Endodermal cell (in vitro differentiated cells): ENCODE measurements around the gene RAPGEF1. TPM values are rescaled to one million over a fixed set of nuclear protein-coding genes. Genes with fewer than 3 reads are reported as not detected.

Source experiments
- DNase-seq: peaks from one replicate; pipeline ENCODE4 v3.0.0-alpha.2; 2017
- H3K27ac ChIP-seq: 2 replicates; pipeline ENCODE4 v1.5.1; 2013; ENCODE audit warnings: mild to moderate bottlenecking, low read depth, low read length, moderate library complexity
- H3K27me3 ChIP-seq: 2 replicates; pipeline ENCODE4 v1.6.1; 2013; ENCODE audit warnings: mild to moderate bottlenecking, low read length, moderate library complexity; ENCODE audit not compliant: insufficient read depth, control insufficient read depth, poor library complexity, severe bottlenecking
- H3K36me3 ChIP-seq: 2 replicates; pipeline ENCODE4 v1.7.0; 2013; ENCODE audit warnings: mild to moderate bottlenecking, low read length, moderate library complexity; ENCODE audit not compliant: control insufficient read depth, insufficient read depth
- H3K4me1 ChIP-seq: one replicate; pipeline ENCODE4 v1.7.0; 2013; ENCODE audit warnings: low read length; ENCODE audit not compliant: control insufficient read depth, insufficient read depth
- H3K4me3 ChIP-seq: 2 replicates; pipeline ENCODE4 v1.5.1; 2013; ENCODE audit warnings: mild to moderate bottlenecking, low read length, moderate library complexity
- H3K9ac ChIP-seq: 2 replicates; pipeline ENCODE4 v1.6.1; 2013; ENCODE audit warnings: mild to moderate bottlenecking, low read length, moderate library complexity; ENCODE audit not compliant: poor library complexity, severe bottlenecking; ENCODE audit errors: extremely low read depth
- H3K9me3 ChIP-seq: 2 replicates; pipeline ENCODE4 v1.6.1; 2013; ENCODE audit warnings: mild to moderate bottlenecking, low read length, moderate library complexity; ENCODE audit not compliant: control insufficient read depth
- H3K27ac Mint-ChIP-seq: 2 replicates; pipeline ENCODE4 v1.8.0; 2020; ENCODE audit warnings: mixed read lengths
- H3K27me3 Mint-ChIP-seq: 2 replicates; pipeline ENCODE4 v1.8.0; 2021; ENCODE audit warnings: mild to moderate bottlenecking, mixed read lengths; ENCODE audit not compliant: insufficient read depth
- H3K36me3 Mint-ChIP-seq: 2 replicates; pipeline ENCODE4 v1.8.0; 2020; ENCODE audit warnings: low read depth, mixed read lengths
- H3K4me1 Mint-ChIP-seq: 2 replicates; pipeline ENCODE4 v1.8.0; 2020; ENCODE audit warnings: mixed read lengths
- H3K4me3 Mint-ChIP-seq: 2 replicates; pipeline ENCODE4 v1.8.0; 2020; ENCODE audit warnings: mild to moderate bottlenecking, moderate library complexity, mixed read lengths
- H3K9me3 Mint-ChIP-seq: 2 replicates; pipeline ENCODE4 v1.8.0; 2020; ENCODE audit warnings: mild to moderate bottlenecking, mixed read lengths
- WGBS, 2 experiments: methylation state at CpG; one replicate each; pipeline versions ENCODE4 v1.1.5 to v1.1.7; 2013; ENCODE audit warnings: missing lambda C conversion rate in 2 of 2, mixed read lengths in 1 of 2; ENCODE audit not compliant: insufficient coverage in 1 of 2, insufficient read length in 1 of 2; 5-methylcytosine and 5-hydroxymethylcytosine counted together
- total RNA-seq, 2 donors: library from RNA; stranded (reverse); fragmentation: NEBNext Ultra II Directional in 1 of 2; extraction: Animal tissue kit (Norgen Biotek cat#: 25700) in 1 of 2; gene quantifications; 2 replicates in 1 of 2; 3 replicates in 1 of 2; pipeline ENCODE4 v1.2.1, GENCODE V29; 2021
- TF ChIP-seq, protein P1 (sequence below): fragments of 200-600 bp; sonication (generic); conservative IDR thresholded peaks from 2 replicates; pipeline ENCODE4 v1.5.0; 2021; ENCODE audit warnings: antibody characterized with exemption, mild to moderate bottlenecking

Gene RAPGEF1
- total RNA-seq, 2 donors from 2014 or later, result 63.4 to 85.5 TPM

DNA sequence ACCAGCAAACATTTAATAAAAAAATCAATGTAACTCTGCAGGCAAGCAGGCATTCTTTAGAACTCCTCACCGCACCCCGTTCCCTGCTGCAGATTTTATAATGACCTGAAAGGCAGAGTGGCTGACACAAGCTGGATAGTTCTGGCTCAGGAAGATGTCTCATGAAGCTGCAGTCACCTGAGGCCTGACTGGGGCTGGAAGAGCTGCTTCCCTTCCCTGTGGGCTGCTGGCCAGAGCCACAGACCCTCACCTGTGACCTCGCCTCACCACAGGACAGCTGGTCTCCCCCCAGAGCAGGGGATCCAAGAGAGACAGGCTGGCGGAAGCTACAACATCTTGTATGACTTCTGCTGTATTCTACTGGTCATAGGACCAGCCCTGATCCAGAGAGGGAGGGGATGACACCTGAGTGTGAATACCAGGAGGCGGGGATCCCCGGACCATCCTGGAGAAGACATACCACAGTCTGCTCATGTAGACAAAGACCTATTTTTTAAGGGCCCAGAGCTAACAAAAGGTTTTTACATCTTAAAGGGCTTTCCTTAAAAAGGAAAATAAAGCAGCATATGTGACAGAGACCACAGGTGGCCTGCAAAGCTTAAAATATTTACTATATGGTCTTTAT lies 43.9 kb downstream of the RAPGEF1 start:
- TF ChIP-seq, protein P1, sequence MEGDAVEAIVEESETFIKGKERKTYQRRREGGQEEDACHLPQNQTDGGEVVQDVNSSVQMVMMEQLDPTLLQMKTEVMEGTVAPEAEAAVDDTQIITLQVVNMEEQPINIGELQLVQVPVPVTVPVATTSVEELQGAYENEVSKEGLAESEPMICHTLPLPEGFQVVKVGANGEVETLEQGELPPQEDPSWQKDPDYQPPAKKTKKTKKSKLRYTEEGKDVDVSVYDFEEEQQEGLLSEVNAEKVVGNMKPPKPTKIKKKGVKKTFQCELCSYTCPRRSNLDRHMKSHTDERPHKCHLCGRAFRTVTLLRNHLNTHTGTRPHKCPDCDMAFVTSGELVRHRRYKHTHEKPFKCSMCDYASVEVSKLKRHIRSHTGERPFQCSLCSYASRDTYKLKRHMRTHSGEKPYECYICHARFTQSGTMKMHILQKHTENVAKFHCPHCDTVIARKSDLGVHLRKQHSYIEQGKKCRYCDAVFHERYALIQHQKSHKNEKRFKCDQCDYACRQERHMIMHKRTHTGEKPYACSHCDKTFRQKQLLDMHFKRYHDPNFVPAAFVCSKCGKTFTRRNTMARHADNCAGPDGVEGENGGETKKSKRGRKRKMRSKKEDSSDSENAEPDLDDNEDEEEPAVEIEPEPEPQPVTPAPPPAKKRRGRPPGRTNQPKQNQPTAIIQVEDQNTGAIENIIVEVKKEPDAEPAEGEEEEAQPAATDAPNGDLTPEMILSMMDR, result no peak
- no peak overlapping the region for H3K27ac ChIP-seq
- H3K27me3 ChIP-seq, result no peaks in the 10 kb centered on the region
- H3K4me3 ChIP-seq, result no peak overlapping the region
- DNase-seq, result no peak
- Mint-ChIP-seq H3K27me3 (no peaks in the 10 kb centered on the region), H3K9me3 (no peaks in the 10 kb centered on the region), H3K4me3 (no peak overlapping the region), H3K4me1 (peaks cover 84% of the 10 kb centered on the region), H3K36me3 (no peaks in the 10 kb centered on the region), H3K27ac (peak overlapping the region; percentile 61)
- no peaks in the 10 kb centered on the region for H3K9me3 ChIP-seq
- H3K4me1 ChIP-seq, result peaks cover 14% of the 10 kb centered on the region
- WGBS, 2 experiments, result 83 to 89% methylated on average over 5 to 6 of the region's 6 CpGs
- H3K9ac ChIP-seq, result no peak overlapping the region
- H3K36me3 ChIP-seq, result no peaks in the 10 kb centered on the region

DNA sequence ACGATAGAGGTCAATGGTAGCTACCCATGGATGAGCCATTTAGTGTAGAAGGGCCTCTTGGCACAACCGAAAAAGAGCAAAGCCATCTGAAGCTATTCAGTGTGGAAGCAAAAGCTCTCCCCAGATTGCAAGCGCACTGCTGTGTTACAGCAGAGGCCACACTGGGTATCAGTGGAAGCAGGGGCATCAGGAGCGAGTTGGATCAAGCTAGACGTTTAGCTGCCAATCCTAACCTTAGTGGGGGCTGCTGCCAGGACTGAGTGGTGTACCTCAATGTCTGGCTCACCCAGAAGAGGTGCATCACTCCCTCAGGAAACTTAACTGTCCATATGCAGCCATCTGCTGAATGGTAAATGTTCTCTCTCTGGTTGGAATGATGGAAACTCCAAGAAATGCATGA lies 44.5 kb downstream of the RAPGEF1 start:
- TF ChIP-seq, protein P1, result no peak
- Mint-ChIP-seq H3K27me3 (no peaks in the 10 kb centered on the region), H3K36me3 (no peaks in the 10 kb centered on the region), H3K9me3 (no peaks in the 10 kb centered on the region), H3K27ac (peak overlapping the region; percentile 2), H3K4me1 (peaks cover 86% of the 10 kb centered on the region), H3K4me3 (no peak overlapping the region)
- WGBS, 2 experiments, result 85 to 93% methylated on average over 5 of the region's 5 CpGs
- DNase-seq, result no peak
- no peaks in the 10 kb centered on the region for H3K36me3 ChIP-seq
- no peak overlapping the region for H3K9ac ChIP-seq
- peaks cover 14% of the 10 kb centered on the region for H3K4me1 ChIP-seq
- H3K27ac ChIP-seq, result no peak overlapping the region
- no peaks in the 10 kb centered on the region for H3K27me3 ChIP-seq
- no peaks in the 10 kb centered on the region for H3K9me3 ChIP-seq
- H3K4me3 ChIP-seq, result no peak overlapping the region

DNA sequence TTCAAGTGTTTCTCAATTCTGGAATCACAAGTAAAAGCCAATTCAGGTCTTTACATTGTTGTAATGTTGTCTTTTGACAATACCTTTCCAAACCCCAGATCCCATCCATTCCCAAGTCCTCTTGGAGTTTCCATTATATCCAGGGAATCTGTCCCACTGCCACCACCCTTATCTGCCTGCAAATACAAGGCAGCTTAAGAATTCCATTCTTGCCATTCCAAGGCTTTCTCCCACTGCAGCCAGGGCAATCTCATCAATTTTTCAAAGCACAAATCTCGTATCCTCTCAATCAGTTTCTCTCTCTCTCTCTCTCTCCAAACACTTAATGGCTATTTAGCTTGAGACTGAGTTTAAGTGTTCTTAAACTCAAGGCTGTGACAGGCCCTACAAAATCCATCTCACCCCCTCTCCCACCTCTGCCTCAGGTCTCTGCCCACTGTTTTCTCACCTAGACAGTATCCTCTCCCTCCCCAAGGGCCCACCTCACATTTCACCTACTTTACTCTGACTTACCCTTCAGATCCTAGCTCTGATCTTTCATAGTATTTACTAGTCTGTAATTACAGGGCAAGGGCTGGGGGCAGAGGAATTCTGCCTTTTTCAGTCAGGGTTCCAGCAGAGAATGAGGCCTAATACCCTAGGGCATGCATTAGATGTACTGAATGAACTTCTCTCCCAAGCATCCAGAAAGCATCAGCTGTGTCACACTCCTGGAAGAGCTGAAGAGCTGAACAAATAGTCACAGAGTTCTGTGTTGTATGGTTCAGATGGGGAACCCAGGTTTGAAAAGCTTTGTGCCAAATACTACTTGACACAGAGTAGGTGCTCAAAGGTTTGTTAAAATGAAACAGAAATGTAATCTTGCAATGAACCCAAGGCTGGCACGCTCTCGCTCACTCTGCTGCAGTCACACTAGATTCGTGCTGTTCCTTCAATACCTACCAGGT lies 46.0 kb downstream of the RAPGEF1 start:
- Mint-ChIP-seq H3K4me1 (peaks cover 75% of the 10 kb centered on the region), H3K36me3 (peaks cover 4% of the 10 kb centered on the region), H3K27me3 (no peaks in the 10 kb centered on the region), H3K4me3 (no peak overlapping the region), H3K27ac (peak overlapping the region; percentile 88), H3K9me3 (no peaks in the 10 kb centered on the region)
- Histone ChIP-seq H3K36me3 (peaks cover 3% of the 10 kb centered on the region), H3K4me1 (peaks cover 14% of the 10 kb centered on the region), H3K9ac (peak overlapping the region; percentile 62), H3K27ac (peak overlapping the region; percentile 63), H3K4me3 (peak overlapping the region; percentile 44), H3K9me3 (no peaks in the 10 kb centered on the region), H3K27me3 (no peaks in the 10 kb centered on the region)
- TF ChIP-seq, protein P1, result no peak
- 85 to 96% methylated on average over 3 to 4 of the region's 4 CpGs for WGBS, 2 experiments
- no peak for DNase-seq
